HepG2 (cell line): Measurements from ENCODE around the gene MSX2. TPM values are rescaled to one million over a fixed set of nuclear protein-coding genes. Genes with fewer than 3 reads are reported as not detected.

Experiments
- ATAC-seq: fragments of 200-7000 bp; cut with Tn5 transposase; 3 replicates; pipeline ENCODE4 v1.9.1; 2020; ENCODE audit warnings: mild to moderate bottlenecking, moderate library complexity
- BruUV-seq: library from RNA; stranded (reverse); fragments of 400-500 nt; replicated peaks from 2 replicates; lab custom pipeline; 2021; lab: Mats Ljungman, UMichigan
- CTCF ChIA-PET: fragments of 300-600 bp; formaldehyde crosslinking; extraction: SDS; loops from one replicate; lab custom pipeline; 2021; ENCODE audit warnings: low total read pairs, inconsistent platforms, low intra/inter-chr PET ratio; lab: Yijun Ruan, JAX
- POLR2A ChIA-PET: fragments of 350-600 bp; sonication (Branson Sonifier 250); formaldehyde crosslinking; loops from one replicate; lab custom pipeline; 2020; ENCODE audit warnings: antibody characterized with exemption, inconsistent platforms; lab: Yijun Ruan, JAX
- DNase-seq: peaks from one replicate; pipeline ENCODE4 v3.0.0-alpha.2; 2015; ENCODE audit warnings: low spot score
- FAIRE-seq: peaks from 3 replicates; lab custom pipeline; 2011; peaks lifted over from hg19 to GRCh38; lab: Jason Lieb, UNC
- H2AFZ ChIP-seq: one replicate; pipeline ENCODE4 v1.6.1; 2011; ENCODE audit warnings: low read length, inconsistent platforms
- H3K27ac ChIP-seq: fragments of 300-600 bp; 3 replicates; pipeline ENCODE4 v1.8.0; 2011; ENCODE audit warnings: mixed run types, mild to moderate bottlenecking, mixed read lengths, low read length, inconsistent platforms; ENCODE audit not compliant: insufficient read depth; ENCODE audit errors: extremely low read length
- H3K27me3 ChIP-seq, 2 experiments: fragments of 200-600 bp in 1 of 2; 2 replicates in 1 of 2; 3 replicates in 1 of 2; pipeline versions ENCODE4 v1.6.0 to v1.8.0; 2011; ENCODE audit warnings: low read length in 2 of 2, mild to moderate bottlenecking in 2 of 2, moderate library complexity in 2 of 2, inconsistent platforms in 1 of 2; ENCODE audit not compliant: insufficient read depth in 2 of 2, control insufficient read depth in 1 of 2
- H3K36me3 ChIP-seq, 2 experiments: fragments of 200-600 bp in 1 of 2; replicated peaks in 1 of 2; 2 replicates in 1 of 2; 3 replicates in 1 of 2; pipeline versions ENCODE4 v1.5.1 to v1.8.0; 2011; ENCODE audit warnings: low read length in 2 of 2, inconsistent platforms in 1 of 2; ENCODE audit not compliant: insufficient read depth in 2 of 2, control insufficient read depth in 1 of 2
- H3K4me1 ChIP-seq: 2 replicates; pipeline ENCODE4 v1.5.1; 2012; ENCODE audit warnings: low read length, inconsistent platforms; ENCODE audit not compliant: insufficient read depth
- H3K4me2 ChIP-seq: 2 replicates; pipeline ENCODE4 v1.6.0; 2011; ENCODE audit warnings: low read depth, low read length, inconsistent platforms
- H3K4me3 ChIP-seq, 3 experiments: fragments of 200-600 bp in 1 of 3; sonication (generic), shearing (Covaris generic) in 1 of 3; replicated peaks in 1 of 3; 2 replicates each; pipeline ENCODE4 v1.5.1; 2011 to 2016; ENCODE audit warnings: low read length in 3 of 3, inconsistent platforms in 2 of 3, low read depth in 2 of 3, mild to moderate bottlenecking in 2 of 3, control low read depth in 1 of 3, mixed read lengths in 1 of 3; ENCODE audit not compliant: insufficient read depth in 1 of 3
- H3K79me2 ChIP-seq: one replicate; pipeline ENCODE4 v1.6.1; 2011; ENCODE audit warnings: low read length, inconsistent platforms; ENCODE audit not compliant: insufficient read depth
- H3K9ac ChIP-seq: 2 replicates; pipeline ENCODE4 v1.6.0; 2011; ENCODE audit warnings: mild to moderate bottlenecking, low read depth, low read length, inconsistent platforms; ENCODE audit not compliant: insufficient read depth
- H3K9me3 ChIP-seq: 2 replicates; pipeline ENCODE4 v1.5.1; 2012; ENCODE audit warnings: mild to moderate bottlenecking, low read length
- H4K20me1 ChIP-seq: 2 replicates; pipeline ENCODE4 v1.6.0; 2011; ENCODE audit warnings: inconsistent platforms, mild to moderate bottlenecking, low read length, moderate library complexity; ENCODE audit not compliant: insufficient read depth
- HOXA3 ChIP-seq: sonication (generic); formaldehyde crosslinking; IDR thresholded peaks from 2 replicates; pipeline ENCODE4 v1.5.0; 2020; ENCODE audit warnings: missing genetic modification reagents
- KLF13 ChIP-seq: sonication (generic); formaldehyde crosslinking; IDR thresholded peaks from 2 replicates; pipeline ENCODE4 v1.4.0; 2020; ENCODE audit warnings: mild to moderate bottlenecking, missing genetic modification reagents
- ZNF496 ChIP-seq: sonication (generic); formaldehyde crosslinking; IDR thresholded peaks from 2 replicates; pipeline ENCODE4 v1.8.1; 2023; ENCODE audit warnings: mild to moderate bottlenecking, moderate library complexity, missing genetic modification reagents; ENCODE audit not compliant: insufficient replicate concordance
- ZNF749 ChIP-seq: sonication (generic); formaldehyde crosslinking; IDR thresholded peaks from 2 replicates; pipeline ENCODE4 v1.8.0; 2022; ENCODE audit warnings: mild to moderate bottlenecking, missing genetic modification reagents, moderate library complexity, borderline replicate concordance
- ZNF788 ChIP-seq: sonication (generic); formaldehyde crosslinking; IDR thresholded peaks from 2 replicates; pipeline ENCODE4 v1.5.0; 2020; ENCODE audit warnings: mild to moderate bottlenecking, missing genetic modification reagents, borderline replicate concordance
- ZNF879 ChIP-seq: sonication (generic); formaldehyde crosslinking; IDR thresholded peaks from 2 replicates; pipeline ENCODE4 v1.8.1; 2023; ENCODE audit warnings: missing genetic modification reagents
- WGBS: methylation state at CpG from one replicate; pipeline ENCODE4 v1.1.6; 2017; ENCODE audit warnings: low lambda C conversion rate; 5-methylcytosine and 5-hydroxymethylcytosine counted together
- in situ Hi-C: cut with HindIII; loops from 2 replicates; pipeline ENCODE4 v1.10.0; 2017; ENCODE audit warnings: low pct_unique_long_range_greater_than_20kb; ENCODE audit not compliant: extremely low pct_ligation_motif_present
- intact Hi-C: fragments of 100-400 bp; cut with micrococcal nuclease; formaldehyde crosslinking; loops from one replicate; pipeline ENCODE4 v1.10.0; 2022; ENCODE audit not compliant: unreplicated experiment
- polyA plus RNA-seq, 8 experiments: library from polyadenylated mRNA; depleted of rRNA in 3 of 8; stranded (reverse) in 7 of 8; unstranded in 1 of 8; fragments of >200 nt; fragmentation: Illumina TruSeq in 4 of 8; extraction: Trizol in 4 of 8; gene quantifications; 2 replicates each; pipeline versions ENCODE4 v1.2.1 to v1.2.3, GENCODE V29; 2011 to 2016; ENCODE audit warnings: low read depth in 4 of 8, missing spikeins in 1 of 8, mixed read lengths in 1 of 8; ENCODE audit not compliant: insufficient read depth in 1 of 8
- total RNA-seq, 5 experiments: library from RNA; depleted of rRNA; stranded (reverse); fragments of >200 nt; fragmentation: Illumina TruSeq; extraction: Trizol; gene quantifications; 2 replicates each; pipeline ENCODE4 v1.2.3, GENCODE V29; 2016; ENCODE audit warnings: low read depth in 1 of 5
- TF ChIP-seq, protein P1 (sequence below): sonication (generic); formaldehyde crosslinking; IDR thresholded peaks from 2 replicates; pipeline ENCODE4 v1.9.0; 2021; ENCODE audit warnings: missing genetic modification reagents, mild to moderate bottlenecking, borderline replicate concordance
- TF ChIP-seq, protein P2 (sequence below): sonication (generic); formaldehyde crosslinking; IDR thresholded peaks from 2 replicates; pipeline ENCODE4 v1.4.0; 2020; ENCODE audit warnings: missing genetic modification reagents

MSX2 gene
- total and polyA plus RNA-seq, 2 of the 13 experiments (the other 11 are each of a cell fraction or from before 2014, with no cell fraction given), result not detected

DNA sequence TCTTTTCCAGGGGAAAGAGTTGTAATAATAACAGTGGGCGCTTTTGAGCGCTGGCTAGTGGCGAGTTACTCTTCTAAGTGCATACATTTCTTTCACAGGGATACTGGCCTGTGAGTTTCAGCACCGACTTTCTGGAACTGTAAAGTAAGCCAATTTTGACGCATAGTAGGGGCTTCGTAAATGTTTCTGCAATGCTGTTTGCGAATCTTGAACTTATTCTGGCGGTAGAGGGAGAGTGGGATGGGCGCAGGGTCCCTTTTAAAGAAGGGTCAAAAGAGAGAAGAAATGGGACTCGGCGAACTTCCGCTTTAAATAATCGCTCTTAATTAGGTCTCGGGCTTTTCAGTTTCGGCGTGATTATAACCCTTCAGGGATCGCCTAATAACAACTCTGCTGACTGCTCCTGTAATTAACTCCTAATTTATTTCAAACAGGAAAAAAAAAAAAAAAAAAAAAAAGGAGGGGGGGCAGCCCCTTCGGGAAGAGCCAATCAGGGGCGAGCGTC lies 351 bp upstream of the MSX2 start:
- no peak overlapping the region for H3K4me2 ChIP-seq
- 0 out of 2 replicates have a peak, but pooled peaks cover 3% of the 10 kb centered on the region for H4K20me1 ChIP-seq
- BruUV-seq, result no TSS peak
- H3K27me3 ChIP-seq, result peaks cover 16 to 66% of the 10 kb centered on the region in 2 experiments
- H3K9ac ChIP-seq, result no peak overlapping the region
- H3K36me3 ChIP-seq, result no peaks in the 10 kb centered on the region
- TF ChIP-seq, protein P1, sequence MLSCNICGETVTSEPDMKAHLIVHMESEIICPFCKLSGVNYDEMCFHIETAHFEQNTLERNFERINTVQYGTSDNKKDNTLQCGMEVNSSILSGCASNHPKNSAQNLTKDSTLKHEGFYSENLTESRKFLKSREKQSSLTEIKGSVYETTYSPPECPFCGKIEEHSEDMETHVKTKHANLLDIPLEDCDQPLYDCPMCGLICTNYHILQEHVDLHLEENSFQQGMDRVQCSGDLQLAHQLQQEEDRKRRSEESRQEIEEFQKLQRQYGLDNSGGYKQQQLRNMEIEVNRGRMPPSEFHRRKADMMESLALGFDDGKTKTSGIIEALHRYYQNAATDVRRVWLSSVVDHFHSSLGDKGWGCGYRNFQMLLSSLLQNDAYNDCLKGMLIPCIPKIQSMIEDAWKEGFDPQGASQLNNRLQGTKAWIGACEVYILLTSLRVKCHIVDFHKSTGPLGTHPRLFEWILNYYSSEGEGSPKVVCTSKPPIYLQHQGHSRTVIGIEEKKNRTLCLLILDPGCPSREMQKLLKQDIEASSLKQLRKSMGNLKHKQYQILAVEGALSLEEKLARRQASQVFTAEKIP (CRISPR knock-in tag), result no peak
- TF ChIP-seq ZNF496 (CRISPR knock-in tag) (no peak), HOXA3 (CRISPR knock-in tag) (no peak), KLF13 (no peak), ZNF879 (CRISPR knock-in tag) (no peak), ZNF749 (CRISPR knock-in tag) (no peak), ZNF788 (CRISPR knock-in tag) (no peak)
- TF ChIP-seq, protein P2, sequence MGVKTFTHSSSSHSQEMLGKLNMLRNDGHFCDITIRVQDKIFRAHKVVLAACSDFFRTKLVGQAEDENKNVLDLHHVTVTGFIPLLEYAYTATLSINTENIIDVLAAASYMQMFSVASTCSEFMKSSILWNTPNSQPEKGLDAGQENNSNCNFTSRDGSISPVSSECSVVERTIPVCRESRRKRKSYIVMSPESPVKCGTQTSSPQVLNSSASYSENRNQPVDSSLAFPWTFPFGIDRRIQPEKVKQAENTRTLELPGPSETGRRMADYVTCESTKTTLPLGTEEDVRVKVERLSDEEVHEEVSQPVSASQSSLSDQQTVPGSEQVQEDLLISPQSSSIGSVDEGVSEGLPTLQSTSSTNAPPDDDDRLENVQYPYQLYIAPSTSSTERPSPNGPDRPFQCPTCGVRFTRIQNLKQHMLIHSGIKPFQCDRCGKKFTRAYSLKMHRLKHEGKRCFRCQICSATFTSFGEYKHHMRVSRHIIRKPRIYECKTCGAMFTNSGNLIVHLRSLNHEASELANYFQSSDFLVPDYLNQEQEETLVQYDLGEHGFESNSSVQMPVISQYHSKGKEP (CRISPR knock-in tag), result no peak
- DNase-seq, result no peak
- no peaks in the 10 kb centered on the region for H3K79me2 ChIP-seq
- H3K9me3 ChIP-seq, result no peaks in the 10 kb centered on the region
- intact Hi-C loops (no loop called here), in situ Hi-C loops (no loop called here)
- FAIRE-seq, result no peak
- no peak overlapping the region for H2AFZ ChIP-seq
- H3K27ac ChIP-seq, result no peak overlapping the region
- ATAC-seq, result no peak
- 63% methylated on average over 20 of the region's 20 CpGs for WGBS
- POLR2A ChIA-PET, result no interaction called here
- H3K4me1 ChIP-seq, result no peaks in the 10 kb centered on the region; the same call in 1 of the 2 replicates
- CTCF ChIA-PET, result no interaction called here
- no peak overlapping the region for H3K4me3 ChIP-seq
